Activated CD4-positive, alpha-beta T cell treated with anti-CD3 and anti-CD28 coated beads for 4 hours (primary cell): ENCODE measurements around the gene TBC1D28.
A peak's percentile ranks its signal among the peaks of the same experiment; 100 is the strongest.
"Not testable (repeated sequence)": the region's sequence is repeated elsewhere in the genome, so short reads cannot be mapped to it uniquely, and the experiment has no call there.

Experiments
- DNase-seq, 2 donors: peaks; one replicate each; pipeline ENCODE4 v3.0.0-alpha.2; 2020

TBC1D28 gene

GRCh38 chr17:18644291-18644690 lies at the start of gene TBC1D28:
Gene TBC1D28, minus strand, starts transcription at chr17:18644391. Its CDS starts 3,039 bp downstream, at chr17:18641352.
- not testable (repeated sequence) for DNase-seq

DNA sequence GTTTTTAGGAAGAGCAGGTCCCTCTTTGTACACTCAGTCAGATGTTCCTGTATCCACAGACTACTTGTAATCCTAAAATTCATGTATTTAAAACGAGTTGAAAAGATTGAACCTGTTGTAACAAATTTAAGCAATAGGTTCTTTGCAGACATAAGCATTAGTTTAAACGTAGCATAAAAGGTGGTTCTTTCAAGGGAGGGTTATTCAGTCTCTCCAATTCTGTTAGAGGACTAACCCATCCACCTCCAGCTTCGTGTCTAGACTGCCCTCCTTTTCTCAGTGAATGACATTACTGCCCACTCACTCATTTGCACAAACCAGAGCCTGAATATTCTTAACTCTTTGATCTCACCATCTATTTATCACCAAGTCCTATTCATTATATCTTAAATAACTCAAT lies 38.5 kb upstream of the TBC1D28 start:
- DNase-seq = not testable (repeated sequence)

GRCh38 chr17:18681767-18682571 lies 37.8 kb upstream of the TBC1D28 start, which contains the start of gene FOXO3B:
Gene FOXO3B, minus strand, starts transcription at chr17:18682314. Its CDS starts 663 bp downstream, at chr17:18681651.
- DNase-seq = peak; percentile 51 to 80

DNA sequence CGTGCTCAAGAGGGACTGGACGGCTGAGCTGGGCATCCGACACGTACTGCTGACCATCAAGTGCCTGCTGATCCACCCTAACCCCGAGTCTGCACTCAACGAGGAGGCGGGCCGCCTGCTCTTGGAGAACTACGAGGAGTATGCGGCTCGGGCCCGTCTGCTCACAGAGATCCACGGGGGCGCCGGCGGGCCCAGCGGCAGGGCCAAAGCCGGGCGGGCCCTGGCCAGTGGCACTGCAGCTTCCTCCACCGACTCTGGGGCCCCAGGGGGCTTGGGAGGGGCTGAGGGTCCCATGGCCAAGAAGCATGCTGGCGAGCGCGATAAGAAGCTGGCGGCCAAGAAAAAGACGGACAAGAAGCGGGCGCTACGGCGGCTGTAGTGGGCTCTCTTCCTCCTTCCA lies 33.2 kb upstream of the TBC1D28 start:
- DNase-seq = not testable (repeated sequence)

DNA sequence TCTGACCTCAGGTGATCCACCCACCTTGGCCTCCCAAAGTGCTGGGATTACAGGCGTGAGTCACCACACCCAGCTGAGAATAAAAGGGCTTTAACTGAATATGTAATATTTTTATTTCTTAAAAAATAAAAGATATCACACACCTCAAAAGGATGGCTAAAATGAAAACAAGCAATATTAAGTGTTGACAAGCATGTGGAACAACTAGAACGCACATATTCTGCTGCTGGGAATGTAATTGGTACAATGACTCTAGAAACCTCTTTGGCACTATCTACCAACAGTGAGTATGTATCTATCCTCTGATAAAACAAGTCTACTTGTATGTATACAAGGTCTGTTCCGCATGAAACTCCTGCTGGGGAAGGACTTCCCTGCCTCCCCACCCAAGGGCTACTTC lies 32.7 kb upstream of the TBC1D28 start:
- DNase-seq = not testable (repeated sequence)

GRCh38 chr17:18672395-18673227 lies 28.4 kb upstream of the TBC1D28 start:
- DNase-seq = not testable (repeated sequence)

GRCh38 chr17:18668625-18669024 lies 24.4 kb upstream of the TBC1D28 start:
- DNase-seq = not testable (repeated sequence)

DNA sequence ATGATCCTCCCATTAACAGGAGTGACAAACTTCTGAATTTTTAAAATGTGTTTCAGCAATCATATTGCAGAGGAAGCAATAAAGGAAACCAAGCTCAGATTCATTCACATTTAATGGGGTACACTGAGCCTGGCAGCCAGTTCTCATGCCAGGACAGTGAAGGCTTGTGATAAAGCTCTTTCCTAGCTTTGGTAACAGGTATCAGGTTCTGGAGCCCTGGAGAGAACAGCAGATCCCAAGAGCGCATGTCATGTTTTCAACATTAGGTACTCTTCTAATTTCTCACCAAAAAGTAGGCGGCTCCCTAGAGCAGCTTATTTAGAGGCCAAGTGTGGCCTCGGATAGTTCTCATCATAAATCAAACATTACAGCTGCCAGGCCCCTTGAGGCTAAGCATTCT lies 23.3 kb upstream of the TBC1D28 start:
- not testable (repeated sequence) for DNase-seq

DNA sequence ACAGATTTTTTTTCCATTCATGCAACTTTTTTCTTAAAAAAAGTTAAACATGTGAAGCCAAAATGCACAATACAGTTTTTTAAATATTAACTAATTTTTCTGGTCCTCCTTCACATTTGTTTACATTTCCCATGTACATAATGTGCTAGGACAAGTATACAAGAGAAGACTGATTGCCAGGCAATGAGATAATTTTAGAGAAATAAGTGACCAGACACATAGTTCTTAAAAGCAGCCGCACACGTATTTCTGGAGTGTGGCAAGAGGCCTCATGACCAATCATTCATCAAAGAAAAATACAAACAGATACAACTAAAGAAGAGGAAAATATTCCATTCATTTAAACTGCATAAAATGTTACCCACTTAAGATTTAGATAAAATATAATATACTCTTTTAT lies 22.1 kb upstream of the TBC1D28 start:
- DNase-seq = not testable (repeated sequence)

- not testable (repeated sequence) for DNase-seq
Measured at GRCh38 chr17:18661924-18662624, 17.9 kb upstream of the TBC1D28 start.

DNA sequence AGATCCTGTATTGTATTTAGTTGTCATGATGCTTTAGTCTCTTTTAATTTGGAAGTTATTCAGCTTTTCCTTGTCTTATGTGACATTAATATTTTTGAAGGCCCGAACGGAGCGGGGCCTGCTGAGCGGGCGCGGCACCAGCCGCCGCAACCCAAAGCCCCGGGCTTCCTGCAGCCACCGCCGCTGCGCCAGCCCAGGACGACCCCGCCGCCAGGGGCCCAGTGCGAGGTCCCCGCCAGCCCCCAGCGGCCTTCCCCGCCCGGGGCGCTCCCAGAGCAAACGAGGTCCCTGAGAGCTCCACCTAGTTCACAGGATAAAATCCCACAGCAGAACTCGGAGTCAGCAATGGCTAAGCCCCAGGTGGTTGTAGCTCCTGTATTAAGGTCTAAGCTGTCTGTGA lies 5.9 kb upstream of the TBC1D28 start:
- not testable (repeated sequence) for DNase-seq

DNA sequence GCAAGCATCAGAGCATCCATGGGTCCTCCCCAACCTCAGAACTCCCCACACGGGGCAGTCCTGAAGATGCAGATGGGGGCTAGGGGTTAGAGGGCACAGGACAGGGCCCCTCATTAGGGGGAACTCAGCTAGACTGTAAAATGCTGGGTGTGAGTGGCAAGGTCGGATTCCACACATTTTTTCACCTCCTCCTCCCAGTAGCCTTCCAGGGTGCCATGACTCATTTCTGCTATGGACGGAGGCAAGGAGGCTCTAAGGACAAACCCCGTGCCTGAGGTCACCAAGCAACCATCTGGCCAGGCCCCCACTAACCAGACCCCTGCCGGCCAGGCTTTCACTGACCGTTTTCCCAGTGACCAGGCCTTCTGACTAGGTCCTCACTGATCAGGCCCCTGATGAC lies 1.1 kb downstream of the TBC1D28 start:
- DNase-seq = not testable (repeated sequence)

DNA sequence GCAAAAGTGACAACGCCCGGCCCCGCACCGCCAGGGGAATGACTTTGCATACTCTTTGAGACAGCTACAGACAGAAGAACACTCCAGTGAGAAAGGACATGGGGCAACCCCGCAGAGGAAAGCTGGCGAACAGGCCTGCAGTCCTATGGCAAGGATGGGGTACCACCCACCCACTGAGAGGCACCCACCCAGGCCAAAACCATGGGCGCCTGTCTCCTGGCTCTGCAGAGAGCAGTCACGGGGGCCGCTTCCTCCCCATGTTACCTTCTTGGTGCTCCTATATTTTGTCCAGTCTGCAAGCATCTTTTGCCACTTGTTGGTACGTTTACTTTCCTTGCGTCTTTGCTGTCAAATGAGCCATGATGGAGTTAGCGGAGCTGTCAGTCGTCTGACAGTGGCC lies 5.8 kb downstream of the TBC1D28 start:
- DNase-seq = not testable (repeated sequence)

GRCh38 chr17:18636237-18636636 lies 8.0 kb downstream of the TBC1D28 start:
- DNase-seq = not testable (repeated sequence)

DNA sequence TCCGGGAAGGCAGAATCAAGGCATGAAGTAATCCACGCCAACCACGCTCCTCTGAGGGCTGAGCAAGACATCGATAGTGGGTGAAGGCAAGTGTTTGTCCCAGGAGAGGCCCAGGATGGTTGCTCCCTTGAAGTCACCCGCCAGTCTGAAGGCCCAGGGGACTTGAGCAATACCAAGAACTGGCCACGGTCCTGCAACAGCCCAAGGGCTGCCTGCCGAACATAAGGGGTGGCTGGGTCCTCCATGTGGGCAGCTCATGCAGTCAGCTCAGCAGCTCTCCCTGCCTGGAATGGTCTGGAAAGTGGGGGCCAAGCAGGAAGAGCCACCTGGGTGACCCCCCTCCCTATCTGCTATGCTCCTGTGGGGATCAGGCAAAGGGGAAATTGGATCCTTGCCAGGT lies 8.4 kb downstream of the TBC1D28 start:
- DNase-seq = not testable (repeated sequence)

- not testable (repeated sequence) for DNase-seq
Measured at GRCh38 chr17:18634550-18635263, 9.5 kb downstream of the TBC1D28 start.

- DNase-seq = no peak
Measured at GRCh38 chr17:18626152-18626870, 17.9 kb downstream of the TBC1D28 start.

- DNase-seq = peak; percentile 91 to 92
Measured at GRCh38 chr17:18625509-18626104, 18.6 kb downstream of the TBC1D28 start.

GRCh38 chr17:18624862-18625501 lies 19.2 kb downstream of the TBC1D28 start:
- not testable (repeated sequence) for DNase-seq

DNA sequence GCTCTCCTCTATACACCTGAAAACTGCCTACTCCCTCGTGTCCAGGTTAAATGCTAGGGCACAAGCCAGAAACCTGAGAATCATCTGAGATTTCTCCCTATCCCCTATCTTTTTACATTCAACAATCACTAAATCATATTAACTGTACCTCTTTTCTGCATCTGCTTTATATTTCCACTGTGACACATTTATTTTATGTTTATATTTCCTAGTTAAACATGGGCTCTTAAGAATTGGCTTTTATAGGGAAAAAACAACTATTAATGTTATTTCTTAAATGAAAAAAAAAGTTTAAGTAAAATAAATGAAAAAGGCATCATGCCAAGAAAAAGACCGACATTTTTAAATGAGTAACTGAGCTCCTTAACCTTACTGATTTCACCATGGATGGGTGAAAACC lies 26.6 kb downstream of the TBC1D28 start:
- DNase-seq = not testable (repeated sequence)

- DNase-seq = not testable (repeated sequence)
Measured at GRCh38 chr17:18613016-18613415, 31.2 kb downstream of the TBC1D28 start.
